AG09309 (cell line): Measurements from ENCODE around the gene DVL2.

Source experiments
- DNase-seq: peaks from one replicate; pipeline ENCODE4 v3.0.0-alpha.2; 2010; ENCODE audit warnings: low read depth
- H3K4me3 ChIP-seq: 2 replicates; pipeline ENCODE4 v1.5.1; 2011; ENCODE audit warnings: mild to moderate bottlenecking, low read depth, low read length, moderate library complexity; ENCODE audit not compliant: control insufficient read depth
- TF ChIP-seq, protein P1 (sequence below): IDR thresholded peaks from 2 replicates; pipeline ENCODE4 v1.5.1; 2011; ENCODE audit warnings: mild to moderate bottlenecking, low read depth, low read length, inconsistent platforms; ENCODE audit not compliant: insufficient read depth, control insufficient read depth; ENCODE audit errors: missing control alignments

Gene DVL2

DNA sequence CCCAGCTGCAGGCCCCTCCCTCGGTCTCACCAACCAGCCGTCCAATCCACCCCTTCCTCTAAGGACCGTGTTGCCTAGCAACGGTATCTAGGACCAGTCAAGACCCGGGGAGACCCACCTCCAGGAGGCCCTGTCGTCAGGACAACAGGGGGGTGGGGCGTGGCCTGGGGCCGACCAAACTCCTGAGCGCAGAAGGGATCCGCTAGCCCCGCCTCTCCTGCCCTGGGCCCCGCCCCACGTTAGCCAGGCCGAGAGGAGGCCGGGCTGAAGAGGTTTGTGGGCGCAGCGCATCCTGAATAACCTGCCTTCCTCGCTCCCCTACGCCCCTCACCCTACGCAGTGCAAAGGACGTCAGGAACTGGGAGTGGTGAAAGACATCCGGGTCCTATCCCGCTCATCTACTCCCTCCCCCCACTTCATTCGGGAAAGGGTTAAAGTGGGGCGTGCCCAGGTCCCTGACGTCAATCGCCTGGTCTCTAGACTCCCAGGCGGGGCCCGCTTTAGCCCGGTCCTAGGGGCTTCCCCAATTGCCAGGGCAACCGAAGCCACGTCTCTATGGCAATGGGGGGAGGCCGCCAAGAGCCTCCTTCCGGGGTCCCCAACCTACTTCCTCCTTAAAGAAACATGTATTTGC, 29.4 kb downstream of the DVL2 start:
- TF ChIP-seq, protein P1, sequence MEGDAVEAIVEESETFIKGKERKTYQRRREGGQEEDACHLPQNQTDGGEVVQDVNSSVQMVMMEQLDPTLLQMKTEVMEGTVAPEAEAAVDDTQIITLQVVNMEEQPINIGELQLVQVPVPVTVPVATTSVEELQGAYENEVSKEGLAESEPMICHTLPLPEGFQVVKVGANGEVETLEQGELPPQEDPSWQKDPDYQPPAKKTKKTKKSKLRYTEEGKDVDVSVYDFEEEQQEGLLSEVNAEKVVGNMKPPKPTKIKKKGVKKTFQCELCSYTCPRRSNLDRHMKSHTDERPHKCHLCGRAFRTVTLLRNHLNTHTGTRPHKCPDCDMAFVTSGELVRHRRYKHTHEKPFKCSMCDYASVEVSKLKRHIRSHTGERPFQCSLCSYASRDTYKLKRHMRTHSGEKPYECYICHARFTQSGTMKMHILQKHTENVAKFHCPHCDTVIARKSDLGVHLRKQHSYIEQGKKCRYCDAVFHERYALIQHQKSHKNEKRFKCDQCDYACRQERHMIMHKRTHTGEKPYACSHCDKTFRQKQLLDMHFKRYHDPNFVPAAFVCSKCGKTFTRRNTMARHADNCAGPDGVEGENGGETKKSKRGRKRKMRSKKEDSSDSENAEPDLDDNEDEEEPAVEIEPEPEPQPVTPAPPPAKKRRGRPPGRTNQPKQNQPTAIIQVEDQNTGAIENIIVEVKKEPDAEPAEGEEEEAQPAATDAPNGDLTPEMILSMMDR: no peak
- no peak for DNase-seq
- H3K4me3 ChIP-seq: peak overlapping the region; percentile 55

DNA sequence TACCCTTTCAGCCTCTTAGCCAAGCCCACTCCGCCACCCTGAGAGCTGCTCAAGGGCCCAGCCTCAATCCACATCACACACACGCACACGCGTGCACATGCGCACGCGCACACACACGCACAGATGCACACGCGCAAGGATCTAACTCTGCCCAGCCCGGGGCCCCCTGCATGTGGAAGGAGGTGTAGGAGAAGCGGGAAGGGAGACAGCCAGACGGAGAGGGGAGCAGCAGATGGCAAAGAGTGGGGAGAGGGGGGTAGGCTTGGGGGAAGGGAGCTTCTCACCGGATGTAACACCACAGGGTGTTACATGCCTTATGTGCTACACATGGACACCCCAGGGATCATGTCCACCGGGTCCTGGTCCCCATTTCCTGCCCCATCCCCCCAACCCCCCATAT, 30.0 kb downstream of the DVL2 start:
- DNase-seq: no peak
- TF ChIP-seq, protein P1: no peak
- H3K4me3 ChIP-seq: no peak overlapping the region; the same call in 1 of the 2 replicates

DNA sequence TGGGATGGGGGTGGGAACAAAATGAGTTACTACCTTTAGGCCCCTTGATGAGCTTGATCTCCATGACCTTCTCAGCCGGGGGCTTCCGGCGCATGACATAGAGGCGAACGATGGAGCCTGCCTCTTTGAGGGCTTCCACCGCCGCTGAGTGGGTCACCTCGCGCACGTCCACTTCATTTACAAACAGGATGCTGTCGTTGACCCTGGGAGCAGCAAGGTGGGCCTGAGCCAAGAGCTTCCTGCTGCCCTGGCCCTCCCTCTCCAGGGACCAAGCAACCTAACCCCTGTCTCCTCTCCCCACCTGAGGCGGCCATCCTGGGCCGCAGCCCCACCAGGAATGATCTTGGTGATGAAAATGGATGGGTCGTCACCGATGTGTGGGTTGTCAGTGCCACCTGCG, 30.9 kb downstream of the DVL2 start:
- no peak overlapping the region for H3K4me3 ChIP-seq
- TF ChIP-seq, protein P1: no peak
- no peak for DNase-seq

DNA sequence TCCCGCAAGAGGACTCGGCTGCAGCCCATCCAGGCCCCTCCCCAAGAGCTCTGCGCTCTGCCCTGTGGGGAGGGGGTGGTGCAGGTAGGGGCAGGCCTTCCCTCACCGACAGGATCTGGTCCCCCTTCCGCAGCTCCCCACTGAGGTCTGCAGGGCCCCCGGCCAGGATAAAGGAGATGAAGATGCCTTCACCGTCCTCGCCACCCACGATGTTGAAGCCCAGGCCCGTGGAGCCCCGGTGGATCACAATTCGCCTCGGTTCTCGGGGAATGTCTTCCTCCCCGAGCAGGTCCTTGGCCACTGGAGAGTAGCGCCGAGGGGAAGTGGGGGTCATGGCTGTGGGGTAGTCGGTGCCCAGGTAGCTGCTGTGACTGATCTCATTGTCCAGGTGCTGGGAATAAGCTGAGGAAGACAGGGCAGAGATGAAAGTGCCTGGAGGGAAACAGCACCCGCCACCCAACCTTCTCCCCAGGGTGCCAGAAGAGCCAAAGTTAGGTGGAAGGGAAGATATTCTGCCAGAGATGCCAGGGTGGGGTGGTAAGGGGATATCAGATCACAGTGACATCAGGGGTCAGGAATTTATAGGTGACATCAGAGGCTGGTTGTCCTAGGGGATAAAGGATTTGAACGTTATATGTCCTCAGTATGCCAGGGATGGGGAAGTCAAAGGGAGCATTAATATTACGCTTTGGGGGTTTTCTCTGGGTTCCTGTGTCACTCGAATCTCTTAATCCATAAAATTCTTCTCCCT, 37.5 kb downstream of the DVL2 start:
- TF ChIP-seq, protein P1: no peak
- DNase-seq: no peak
- H3K4me3 ChIP-seq: no peak overlapping the region

DNA sequence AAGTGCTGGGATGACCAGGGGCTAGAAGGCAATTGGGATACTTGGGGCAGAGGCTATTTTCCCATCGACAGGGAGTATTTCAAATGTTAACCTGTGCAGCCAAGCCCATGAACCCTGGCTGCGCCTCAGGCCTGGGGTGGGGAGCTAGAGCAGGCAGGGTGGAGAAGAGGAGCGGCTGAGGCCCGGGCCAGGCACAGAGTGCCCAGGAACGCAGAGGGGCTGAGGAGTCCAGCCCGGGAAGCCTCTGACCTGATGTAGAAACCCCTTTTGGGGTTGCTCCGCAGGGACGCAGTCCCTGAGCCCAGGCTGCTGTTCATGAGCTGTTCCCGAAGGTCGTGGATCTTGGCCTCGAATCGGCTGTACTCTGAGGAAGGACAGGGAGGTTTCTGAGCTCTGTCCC, 38.3 kb downstream of the DVL2 start:
- no peak overlapping the region for H3K4me3 ChIP-seq
- TF ChIP-seq, protein P1: no peak
- DNase-seq: no peak

DNA sequence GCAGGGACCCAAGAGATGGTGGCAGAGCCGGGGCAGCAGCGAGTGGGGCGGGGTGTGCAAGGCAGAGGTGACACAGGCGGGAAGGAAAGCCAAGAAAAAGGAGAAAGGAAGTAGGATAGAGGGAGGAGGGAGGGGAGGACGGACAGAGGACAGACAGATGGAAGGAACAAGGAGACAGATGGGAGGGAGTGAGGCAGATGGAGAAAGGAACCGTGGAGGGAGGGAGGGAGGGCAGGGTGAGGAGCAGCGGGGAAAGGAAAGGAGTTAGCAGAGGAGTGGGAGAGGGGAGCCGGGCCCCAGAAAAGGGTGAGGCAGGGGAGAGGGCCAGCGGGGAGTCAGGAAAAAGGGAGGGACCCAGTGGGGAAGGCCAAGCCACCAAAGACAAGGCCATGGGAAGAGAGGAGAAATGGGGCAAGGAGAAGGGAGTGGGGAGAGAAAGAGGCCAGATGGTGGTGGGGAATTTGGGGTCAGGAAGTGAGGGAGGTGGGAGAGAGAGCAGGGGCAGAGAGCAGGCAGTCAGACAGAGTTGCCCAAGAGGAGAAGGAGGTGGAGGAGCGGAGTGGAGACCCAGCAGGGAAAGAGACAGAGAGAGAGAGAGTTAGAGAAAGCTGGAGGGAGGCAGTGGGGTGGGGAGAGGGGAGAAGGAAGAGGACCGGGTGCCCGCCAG, 41.9 kb downstream of the DVL2 start:
- no peak for DNase-seq
- TF ChIP-seq, protein P1: no peak
- H3K4me3 ChIP-seq: no peak overlapping the region
